ENCODE results near the gene CD164L2.

CD164L2 gene

DNA sequence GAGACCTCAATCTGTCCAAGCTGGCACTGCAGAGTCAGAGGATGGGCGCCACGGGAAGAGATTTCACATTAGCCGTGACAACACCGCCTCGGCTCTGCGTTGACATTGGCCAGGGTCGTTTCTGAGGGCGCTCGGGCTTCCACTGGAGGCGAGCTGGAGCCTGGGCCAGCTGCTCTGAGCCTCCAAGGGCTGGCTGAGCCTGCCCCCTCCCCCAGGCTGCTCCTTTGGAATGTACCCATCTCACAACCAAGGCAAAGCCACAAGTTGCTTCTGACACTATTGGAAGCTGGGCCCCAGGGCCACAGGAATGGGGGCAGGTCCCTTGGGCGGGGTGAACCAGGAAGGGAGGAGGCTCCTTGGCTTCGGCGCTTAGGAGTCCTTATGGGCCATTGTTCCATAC lies 21.9 kb upstream of the CD164L2 start:
- no peak for DNase-seq (ENCODE audit: low read depth in 3 of 3)

DNA sequence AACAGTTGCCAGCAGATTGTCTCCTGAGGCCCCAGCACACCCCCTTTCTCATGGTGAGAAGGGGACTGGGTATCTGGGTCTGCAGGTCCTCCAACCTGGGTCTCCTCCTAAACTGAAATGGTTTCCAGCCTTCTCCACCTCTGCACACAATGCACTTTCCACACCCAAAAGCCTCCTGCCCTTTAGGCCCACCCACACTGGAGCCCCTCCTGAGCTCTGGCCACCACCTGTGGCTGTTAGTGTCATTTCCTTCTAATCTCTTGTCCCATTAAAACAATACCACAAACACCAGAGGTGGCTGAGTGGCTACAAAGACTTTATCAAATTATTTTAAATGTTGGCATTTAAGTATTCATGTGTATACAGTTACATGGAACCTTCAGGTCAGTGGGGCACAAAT lies 20.8 kb upstream of the CD164L2 start:
- DNase-seq (ENCODE audit: low read depth in 3 of 3), result no peak

DNA sequence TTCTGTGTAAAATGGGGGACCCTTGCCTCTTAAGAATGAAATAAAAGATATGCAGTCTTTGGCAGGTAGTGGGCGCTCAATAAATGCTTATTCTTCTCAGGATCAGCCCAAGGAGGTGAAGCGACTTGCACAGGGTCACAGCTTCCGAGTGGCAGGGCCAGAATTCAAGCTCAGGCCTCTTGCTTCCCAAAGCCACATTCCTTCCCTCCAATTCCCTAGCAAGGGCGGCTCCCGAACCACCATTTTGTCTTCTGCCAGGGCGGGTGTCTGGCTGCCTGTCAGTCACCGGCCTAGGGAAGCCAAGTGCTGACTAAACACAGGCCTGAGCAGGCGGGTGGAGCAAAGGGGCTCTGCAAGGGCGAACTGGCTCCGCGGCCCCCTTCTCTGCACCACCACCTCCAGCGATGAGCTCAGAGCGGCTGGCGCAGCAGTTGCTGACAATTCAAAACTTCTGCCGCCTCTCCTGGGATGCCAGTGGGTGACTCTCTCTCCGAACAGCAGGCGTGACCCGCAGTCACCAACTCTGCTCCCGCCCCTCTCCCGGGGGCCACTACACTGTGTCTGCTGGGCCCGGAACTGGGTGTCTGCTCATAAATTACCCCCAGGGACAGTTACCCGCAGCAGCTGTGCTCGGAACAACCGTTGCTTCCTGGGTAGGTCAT lies 20.1 kb upstream of the CD164L2 start:
- no peak for DNase-seq (ENCODE audit: low read depth in 3 of 3)

DNA sequence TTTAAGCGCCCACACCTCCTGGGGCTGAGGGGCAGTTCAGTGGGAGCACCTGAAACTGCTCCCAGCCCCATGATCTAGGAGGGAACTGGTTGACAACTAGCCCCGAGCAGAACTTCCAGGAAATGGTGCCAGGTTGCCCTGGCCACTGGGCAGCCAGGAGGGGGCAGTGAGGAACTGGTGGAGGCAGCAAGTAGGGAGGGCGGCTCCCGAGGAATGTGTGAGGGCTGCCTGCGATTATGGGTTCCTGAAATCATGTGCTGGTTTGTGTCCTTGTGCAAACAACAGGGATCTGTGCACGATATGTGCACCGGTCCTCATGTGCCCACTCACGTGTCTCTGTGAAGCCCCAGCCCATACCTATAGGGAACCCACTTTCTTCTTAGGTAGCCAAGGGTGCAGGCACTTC lies 19.2 kb upstream of the CD164L2 start:
- DNase-seq (ENCODE audit: low read depth in 3 of 3), result no peak

DNA sequence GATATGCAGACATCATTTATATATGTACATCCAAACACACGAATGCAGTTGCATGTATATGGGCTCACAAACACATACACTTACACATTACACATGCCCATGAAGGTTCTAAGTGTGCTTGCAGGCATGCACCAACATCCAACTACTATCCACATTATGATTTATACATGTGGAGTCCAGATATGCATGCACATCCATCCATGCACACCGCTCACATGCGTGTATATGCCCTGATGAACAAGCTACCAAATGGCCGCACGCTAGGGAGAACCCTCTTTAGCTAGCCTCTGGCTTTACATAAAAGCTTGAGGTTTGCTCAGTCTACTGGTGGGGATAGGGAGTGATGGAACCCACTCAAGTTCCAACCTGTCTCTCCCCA lies 17.8 kb upstream of the CD164L2 start:
- no peak for DNase-seq (ENCODE audit: low read depth in 3 of 3)

DNA sequence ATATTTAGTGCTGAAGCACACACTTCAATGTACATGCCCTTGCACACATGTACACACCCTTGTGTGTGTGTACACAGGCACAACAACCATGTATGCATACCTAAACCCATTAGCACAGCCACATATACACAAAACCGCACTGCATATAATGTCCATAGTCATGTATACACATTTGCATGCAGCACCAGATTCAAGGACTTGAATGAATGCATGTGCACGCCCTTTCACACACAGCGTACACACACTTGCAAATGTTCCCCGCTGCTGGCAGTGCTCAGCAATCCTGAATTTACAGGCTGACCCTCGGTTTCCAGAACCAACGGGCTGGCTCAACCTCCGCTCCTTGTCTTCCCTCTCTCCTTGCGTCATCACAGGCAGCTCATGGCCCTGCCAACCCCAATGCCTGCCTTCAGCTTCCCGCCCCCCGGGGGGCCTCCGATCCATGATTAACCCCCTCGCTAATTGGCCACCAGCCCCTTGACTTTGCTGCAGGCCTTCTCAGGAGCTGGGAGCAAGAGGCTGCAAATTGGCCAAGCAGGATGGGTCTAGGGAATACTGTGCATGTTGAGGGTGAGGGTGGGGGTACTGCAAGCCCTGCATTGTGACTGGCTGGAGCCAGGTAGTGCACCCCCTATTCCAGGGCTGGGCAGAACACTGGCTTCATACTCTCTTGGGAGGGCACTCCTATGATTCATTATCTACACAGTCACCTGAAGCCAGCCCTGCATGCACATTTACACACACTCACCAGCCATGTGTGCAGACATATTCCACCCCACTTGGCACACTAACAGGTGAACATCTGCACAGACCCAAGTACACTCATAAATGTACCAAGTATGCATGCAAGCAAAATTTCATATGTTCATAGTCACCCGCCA lies 17.2 kb upstream of the CD164L2 start:
- DNase-seq (ENCODE audit: low read depth in 3 of 3), result no peak

DNA sequence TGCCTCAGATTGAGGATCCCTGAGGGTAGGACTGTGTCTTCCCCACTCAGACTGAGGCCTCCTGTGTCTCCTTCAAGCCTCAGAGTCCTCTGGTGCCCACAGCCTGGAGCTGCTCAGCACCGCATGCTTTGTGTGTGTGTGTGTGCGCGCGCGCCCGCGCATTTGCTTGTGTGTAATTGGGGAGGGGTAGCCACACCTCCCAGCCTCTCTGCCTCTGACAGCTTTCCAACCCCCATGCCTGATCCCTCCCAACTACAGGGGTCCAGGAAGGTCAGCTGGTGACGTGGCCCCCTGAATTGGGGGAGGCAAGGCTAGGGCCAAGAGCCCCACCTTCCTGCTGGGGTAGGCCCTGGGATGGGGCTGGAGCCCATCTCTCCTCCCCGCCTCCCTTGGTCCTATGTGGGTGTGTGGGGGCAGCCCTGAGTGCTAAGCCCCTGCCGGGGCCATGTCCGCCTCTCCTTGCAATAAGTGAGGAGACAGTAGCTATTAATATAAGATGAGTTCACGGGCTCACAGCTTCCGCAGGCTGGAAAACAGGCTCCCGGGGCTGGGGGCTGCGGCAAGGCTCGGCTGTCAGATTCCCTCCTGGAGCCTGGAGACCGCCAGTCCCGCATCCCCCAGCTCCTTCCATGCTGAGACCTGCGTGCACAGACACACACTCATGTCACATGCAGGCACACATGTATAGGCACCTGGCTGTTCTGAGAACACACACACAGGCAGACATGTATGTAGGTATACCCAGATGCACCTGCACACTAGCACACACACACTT lies 16.3 kb upstream of the CD164L2 start:
- DNase-seq (ENCODE audit: low read depth in 3 of 3), result no peak

DNA sequence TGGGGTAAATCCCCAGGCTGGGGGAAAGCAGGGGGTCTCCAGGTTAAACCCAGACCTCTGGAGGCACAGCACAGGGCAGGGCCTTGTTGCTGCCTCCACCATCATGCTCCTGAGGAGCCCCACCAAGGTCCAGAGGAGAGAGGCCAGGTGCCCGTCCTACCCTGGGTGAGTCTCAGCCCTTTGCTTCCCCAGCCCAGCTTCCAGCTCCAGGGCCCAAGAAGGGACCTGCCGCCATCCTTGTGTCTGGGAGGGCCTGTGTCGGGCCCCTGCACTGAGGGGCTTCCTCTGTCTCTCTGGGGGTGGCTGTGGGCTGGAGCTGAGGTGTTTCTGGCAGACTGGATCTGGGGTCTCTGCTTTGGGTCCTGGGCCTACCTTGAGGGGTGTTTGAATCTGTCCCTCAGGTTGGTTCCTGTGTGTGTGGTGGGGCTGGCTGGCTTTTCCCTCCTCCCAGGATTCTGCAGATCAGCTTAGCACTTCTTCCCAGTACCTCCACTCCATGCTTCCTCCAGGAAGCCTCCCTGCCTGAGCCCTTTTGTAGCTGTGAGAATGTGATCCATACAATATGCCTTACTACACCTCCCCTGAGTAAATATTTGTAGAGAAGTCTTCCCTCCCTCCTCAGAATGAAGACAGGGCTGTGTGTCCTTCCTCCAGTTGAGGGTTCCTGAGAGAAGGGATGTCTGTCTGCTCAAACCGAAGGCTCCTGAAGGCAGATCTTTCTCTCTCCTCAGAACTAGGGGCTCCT lies 15.4 kb upstream of the CD164L2 start:
- DNase-seq (ENCODE audit: low read depth in 3 of 3), result no peak

DNA sequence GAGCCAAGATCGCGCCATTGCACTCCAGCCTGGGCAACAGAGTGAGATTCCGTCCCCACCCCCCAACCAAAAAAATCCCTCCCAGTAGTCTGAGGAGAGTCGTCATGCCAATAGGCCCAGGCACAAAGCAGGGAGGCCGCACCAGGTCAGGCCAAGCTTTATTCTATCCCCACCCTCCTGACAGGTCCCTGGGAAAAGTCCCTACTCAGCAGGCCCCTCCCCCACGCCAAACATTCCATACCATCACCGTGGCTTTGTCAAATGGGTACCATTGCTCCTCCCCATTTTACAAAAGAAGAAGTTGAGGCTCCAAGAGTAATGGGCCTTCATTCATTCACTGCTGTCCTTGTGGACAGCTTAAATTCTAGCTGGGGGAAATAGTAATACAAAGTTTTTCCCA lies 14.6 kb upstream of the CD164L2 start:
- DNase-seq (ENCODE audit: low read depth in 3 of 3), result no peak

DNA sequence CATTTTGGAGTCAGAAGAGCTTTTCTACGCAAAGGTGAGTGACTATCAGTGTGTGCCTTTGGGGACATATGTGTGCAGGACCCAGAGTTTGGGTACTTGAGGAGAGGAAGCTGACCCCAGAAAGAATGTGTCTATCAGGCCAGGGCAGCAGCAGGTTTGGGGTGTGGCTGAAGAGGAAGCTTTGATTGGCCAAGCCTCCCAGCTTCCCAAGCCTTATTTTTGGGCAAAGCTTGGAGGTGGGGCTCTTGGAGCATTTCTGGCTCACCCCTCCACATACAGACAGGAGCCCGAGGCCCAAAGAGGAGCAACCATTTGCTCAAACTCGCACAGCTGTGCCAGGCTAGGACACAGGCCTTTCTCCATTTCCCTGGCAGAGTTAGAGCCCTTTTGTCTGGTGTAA lies 14.0 kb upstream of the CD164L2 start:
- DNase-seq (ENCODE audit: low read depth in 3 of 3), result no peak

DNA sequence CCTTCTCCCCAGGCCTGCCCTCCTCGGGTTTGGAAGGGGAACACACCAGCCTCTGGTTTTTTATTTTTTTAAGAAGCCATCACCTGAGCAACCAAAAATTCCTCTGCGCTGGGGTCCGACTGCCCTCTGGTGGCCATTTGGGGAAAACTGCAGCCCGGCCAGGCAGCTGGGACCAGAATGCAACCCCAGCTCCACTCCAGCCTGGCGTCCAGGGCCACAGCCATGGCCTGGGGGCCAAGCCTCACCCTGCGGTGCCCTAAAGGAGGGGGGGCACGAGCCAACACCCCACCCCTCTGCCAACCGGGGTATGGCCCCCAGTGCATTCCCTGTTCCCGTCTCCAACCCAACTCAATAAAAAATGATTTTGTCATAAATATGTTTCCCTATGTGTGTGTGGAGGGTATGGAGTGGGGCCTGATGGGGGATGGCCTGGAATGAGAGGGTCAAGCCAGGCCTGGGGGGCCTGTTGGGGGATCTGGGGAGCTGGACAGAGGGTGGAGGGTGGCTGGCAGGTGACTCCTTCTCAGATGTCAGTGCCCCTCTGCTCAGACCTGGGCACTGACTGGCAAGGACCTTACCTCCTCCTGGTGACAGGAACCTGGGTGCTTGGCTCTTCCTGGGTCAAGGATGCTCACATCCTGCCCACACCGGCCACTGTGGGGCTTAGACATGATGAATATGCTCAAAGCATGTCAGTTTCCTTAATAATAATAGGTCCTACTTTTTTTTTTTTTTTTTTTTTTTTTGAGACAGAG lies 12.5 kb upstream of the CD164L2 start:
- peak; percentile 52 to 76 (median 68) for DNase-seq (ENCODE audit: low read depth in 3 of 3)

DNA sequence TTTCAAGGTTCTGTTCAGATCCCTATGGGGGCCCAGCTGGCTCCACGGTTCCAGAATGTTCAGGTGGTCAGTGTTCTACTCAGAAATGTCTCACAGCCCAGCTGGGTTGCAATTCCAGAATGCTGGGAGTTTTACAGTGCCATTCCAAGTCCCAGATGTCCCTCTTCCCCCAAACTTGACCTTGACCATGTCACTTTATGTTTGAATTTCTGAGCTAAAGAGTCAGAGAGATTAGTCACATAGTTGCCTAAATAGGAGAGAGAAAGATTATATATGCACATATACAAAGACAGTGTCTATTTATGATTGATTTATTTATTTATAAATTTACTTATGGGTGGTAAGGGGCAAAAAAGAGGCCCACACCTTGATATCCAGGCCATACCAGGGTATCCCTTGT lies 11.8 kb upstream of the CD164L2 start:
- no peak for DNase-seq (ENCODE audit: low read depth in 3 of 3)

DNA sequence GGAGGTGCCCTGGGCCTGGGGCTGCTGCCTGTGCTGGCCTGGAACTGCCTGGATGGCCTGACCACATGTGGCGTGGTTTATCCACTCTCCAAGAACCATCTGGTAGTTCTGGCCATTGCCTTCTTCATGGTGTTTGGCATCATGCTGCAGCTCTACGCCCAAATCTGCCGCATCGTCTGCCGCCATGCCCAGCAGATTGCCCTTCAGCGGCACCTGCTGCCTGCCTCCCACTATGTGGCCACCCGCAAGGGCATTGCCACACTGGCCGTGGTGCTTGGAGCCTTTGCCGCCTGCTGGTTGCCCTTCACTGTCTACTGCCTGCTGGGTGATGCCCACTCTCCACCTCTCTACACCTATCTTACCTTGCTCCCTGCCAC lies 11.1 kb upstream of the CD164L2 start:
- DNase-seq (ENCODE audit: low read depth in 3 of 3), result no peak

DNA sequence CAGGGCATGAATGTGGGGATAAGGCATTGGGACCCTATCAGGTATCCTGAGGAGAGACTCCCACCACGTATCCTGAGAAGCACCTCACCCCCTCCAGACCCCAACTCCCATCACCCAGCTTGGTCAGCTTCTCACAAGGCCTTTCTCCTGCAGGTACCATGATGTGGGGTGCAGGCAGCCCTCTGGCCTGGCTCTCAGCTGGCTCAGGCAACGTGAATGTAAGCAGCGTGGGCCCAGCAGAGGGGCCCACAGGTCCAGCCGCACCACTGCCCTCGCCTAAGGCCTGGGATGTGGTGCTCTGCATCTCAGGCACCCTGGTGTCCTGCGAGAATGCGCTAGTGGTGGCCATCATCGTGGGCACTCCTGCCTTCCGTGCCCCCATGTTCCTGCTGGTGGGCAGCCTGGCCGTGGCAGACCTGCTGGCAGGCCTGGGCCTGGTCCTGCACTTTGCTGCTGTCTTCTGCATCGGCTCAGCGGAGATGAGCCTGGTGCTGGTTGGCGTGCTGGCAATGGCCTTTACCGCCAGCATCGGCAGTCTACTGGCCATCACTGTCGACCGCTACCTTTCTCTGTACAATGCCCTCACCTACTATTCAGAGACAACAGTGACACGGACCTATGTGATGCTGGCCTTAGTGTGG lies 10.6 kb upstream of the CD164L2 start:
- no peak for DNase-seq (ENCODE audit: low read depth in 3 of 3)

DNA sequence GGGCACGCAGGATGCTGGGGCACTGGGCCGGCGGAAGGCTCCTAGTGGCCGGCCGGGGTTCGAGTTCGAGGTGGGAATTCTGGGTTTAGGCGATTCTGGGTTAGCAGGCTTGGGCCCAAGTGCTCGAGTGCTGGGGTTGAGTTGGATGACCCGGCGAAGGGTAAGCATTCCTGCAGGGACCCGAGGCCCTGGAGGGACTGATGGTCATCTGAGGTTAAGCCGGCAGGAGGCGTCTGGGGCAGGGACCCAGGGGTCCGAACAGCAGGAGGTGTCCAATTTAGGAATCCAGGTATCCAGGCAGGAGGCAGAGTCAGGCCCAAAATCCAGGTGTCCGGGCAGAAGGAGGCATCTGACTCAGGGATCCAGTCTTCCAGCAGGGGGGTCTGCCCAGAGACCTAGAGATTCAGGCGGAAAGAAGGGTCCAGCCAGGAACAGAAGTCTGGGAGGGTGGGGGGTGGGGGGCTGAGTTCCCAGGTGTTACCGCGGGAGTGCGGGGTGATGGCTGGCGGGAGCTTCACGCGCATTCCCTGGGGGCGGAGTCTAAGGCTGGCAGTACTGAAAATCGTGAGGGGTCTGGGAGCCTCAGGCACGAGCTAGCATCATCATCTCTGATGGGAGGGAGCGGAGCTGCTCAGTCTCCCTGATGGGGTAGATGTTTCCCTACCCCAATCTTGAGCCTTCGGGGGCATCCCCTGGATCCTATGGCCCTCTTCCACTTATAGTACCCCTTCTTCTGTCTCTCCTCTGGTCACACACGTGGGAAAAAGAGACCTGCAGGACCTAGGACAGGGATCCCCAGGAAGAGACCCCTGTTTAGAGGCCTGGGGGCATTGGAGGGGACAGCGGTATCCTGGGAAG lies 9.9 kb upstream of the CD164L2 start:
- DNase-seq (ENCODE audit: low read depth in 3 of 3), result no peak

DNA sequence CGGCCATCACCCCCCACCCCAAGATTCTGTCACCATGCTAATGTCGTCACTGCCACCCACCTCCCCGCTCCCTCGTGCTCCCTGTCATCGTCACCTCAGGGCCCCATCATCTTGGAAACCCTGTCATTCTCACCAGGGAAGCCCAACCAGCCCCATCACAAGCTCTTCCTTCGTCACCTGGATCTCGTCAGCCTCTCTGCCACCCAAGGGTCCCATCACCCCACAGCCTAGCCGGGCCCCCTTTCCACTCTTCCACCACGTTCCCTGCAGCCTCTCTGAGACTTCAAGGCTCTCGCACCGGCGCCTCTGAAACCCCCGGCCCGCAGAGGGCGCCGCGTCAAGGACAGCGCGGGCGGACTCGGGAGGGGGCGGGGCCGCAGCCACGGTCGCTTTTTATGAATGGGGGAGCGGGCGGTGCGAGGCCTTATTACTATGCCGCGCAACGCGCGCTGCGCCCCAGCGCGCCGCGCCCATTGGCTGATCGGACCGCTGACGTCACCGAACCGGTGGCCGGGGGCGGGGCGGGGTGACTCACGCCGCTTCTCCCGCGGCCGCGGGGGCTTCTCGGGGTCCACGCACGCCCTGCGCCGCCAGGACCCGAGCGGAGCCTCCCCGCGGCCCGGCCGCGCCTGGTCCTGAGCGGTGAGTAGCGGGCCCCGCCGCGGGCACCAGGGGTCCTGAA lies 9.1 kb upstream of the CD164L2 start, which contains the start of gene GPR3:
GPR3 (plus strand) TSS at position 527 of the 682 bp plus-strand sequence. CDS start 1,177 bp downstream, outside the sequence.
- peak; percentile 85 to 96 (median 88) for DNase-seq (ENCODE audit: low read depth in 3 of 3)

DNA sequence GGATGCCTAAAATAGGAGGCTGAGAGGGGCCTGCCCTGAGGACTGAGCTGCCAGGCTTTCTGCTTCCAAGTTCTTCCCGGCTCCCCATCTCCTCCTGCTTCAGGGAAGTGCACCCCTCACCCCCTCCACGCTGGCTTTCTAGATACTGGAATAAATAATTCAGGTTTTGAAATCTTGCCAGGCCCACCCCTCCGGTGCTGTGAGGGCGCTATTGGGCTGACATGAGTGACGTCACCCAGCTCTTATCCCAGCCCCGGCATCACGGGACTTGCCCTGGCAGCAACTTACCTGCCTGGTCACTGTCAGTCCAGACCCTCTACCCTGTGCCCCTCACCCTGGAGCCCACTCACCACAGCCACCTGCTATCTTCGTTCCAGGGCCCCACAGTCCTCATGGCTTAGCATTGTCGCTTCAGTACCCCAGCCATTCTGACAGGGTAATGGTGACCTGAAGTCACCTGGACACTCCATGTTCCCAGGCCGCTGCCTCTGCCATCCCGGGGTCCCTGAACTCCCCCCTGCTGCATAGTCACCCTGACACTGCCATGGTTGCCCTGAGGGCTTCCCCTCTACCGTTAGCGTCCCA lies 8.5 kb upstream of the CD164L2 start:
- DNase-seq (ENCODE audit: low read depth in 3 of 3), result peak in 1 of 3 experiments; percentile 24

DNA sequence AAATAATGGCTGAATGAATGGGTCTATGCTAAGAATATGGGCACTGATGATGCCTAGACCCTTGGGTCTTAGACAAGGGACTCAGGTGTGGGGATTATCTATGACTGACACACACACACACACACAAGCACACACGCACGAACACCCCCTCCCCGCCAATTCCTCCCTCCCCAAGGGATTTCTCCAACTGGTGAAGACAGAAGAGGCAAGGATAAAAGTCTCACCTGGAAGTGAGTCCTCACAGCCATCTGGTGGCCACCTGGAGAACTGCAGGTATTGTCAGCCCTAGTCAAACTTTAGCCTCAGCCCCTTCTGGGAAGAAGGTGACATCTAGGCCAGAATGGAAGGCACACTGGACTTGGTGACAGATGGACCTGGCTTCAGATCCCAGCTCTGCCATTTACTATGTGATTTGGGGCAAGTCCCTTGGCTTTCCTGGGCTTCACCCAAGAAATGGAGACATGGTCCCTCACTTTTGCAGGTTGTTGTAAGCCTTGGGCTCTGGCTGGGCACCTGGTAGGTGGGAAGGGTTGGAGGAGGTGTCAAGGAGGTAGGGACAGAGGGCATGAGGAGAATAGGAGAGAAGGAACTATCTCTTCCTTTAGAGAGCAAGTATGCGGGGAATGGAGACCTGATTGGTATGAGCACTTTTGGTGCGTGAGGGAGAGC lies 5.3 kb upstream of the CD164L2 start:
- DNase-seq (ENCODE audit: low read depth in 3 of 3), result peak; percentile 47 to 76 (median 57)

Data from stimulated activated CD4-positive, alpha-beta T cell treated with anti-CD3 and anti-CD28 coated beads, TNF-alpha, amount 100 ng/mL, for 24 hours (primary cell).